Colonic mucosa (tissue), 4 donors: Measurements from ENCODE around the gene TRAF3IP3. TPM values are rescaled to one million over a fixed set of nuclear protein-coding genes. Genes with fewer than 3 reads are reported as not detected.

Experiments used
- DNase-seq: peaks from one replicate; pipeline ENCODE4 v3.0.0-alpha.2; 2020
- H3K27ac ChIP-seq: fragments of 200-600 bp; one replicate; pipeline ENCODE4 v1.8.0; 2021
- H3K27me3 ChIP-seq: fragments of 200-600 bp; one replicate; pipeline ENCODE4 v1.8.0; 2021
- H3K36me3 ChIP-seq: fragments of 200-600 bp; one replicate; pipeline ENCODE4 v1.8.0; 2021
- H3K4me1 ChIP-seq: fragments of 200-600 bp; one replicate; pipeline ENCODE4 v1.8.0; 2021; ENCODE audit warnings: mild to moderate bottlenecking
- H3K4me3 ChIP-seq: fragments of 200-600 bp; one replicate; pipeline ENCODE4 v1.8.0; 2021
- H3K9ac ChIP-seq, 2 donors: one replicate each; pipeline ENCODE4 v1.7.0; 2013; ENCODE audit warnings: control low read depth in 2 of 2, low read depth in 2 of 2, low read length in 2 of 2
- H3K9me3 ChIP-seq: fragments of 200-600 bp; one replicate; pipeline ENCODE4 v1.8.0; 2021
- intact Hi-C: fragments of 100-400 bp; cut with DNase I; formaldehyde crosslinking; loops from one replicate; pipeline ENCODE4 v1.14.1; 2022
- total RNA-seq, 2 donors: library from RNA; stranded (reverse); fragmentation: NEBNext Ultra II Directional in 1 of 2; extraction: Animal tissue kit (Norgen Biotek cat#: 25700) in 1 of 2; gene quantifications; one replicate each; pipeline ENCODE4 v1.2.1, GENCODE V29; 2021
- TF ChIP-seq, protein P1 (sequence below): fragments of 200-600 bp; IDR thresholded peaks from one replicate; pipeline ENCODE4 v1.8.0; 2022; ENCODE audit warnings: antibody characterized with exemption, mild to moderate bottlenecking
- donor health status: healthy.
- donor health status: DM: no; HTN: no; CAD: no.
- donor health status: DM: no; HTN: no; CAD: no.

The TRAF3IP3 gene
- total RNA-seq, 2 donors from 2014 or later: 2.0 to 3.2 TPM

GRCh38 chr1:209721323-209721722 lies 34.5 kb upstream of the TRAF3IP3 start:
- H3K4me1 ChIP-seq: no peaks in the 10 kb centered on the region

DNA sequence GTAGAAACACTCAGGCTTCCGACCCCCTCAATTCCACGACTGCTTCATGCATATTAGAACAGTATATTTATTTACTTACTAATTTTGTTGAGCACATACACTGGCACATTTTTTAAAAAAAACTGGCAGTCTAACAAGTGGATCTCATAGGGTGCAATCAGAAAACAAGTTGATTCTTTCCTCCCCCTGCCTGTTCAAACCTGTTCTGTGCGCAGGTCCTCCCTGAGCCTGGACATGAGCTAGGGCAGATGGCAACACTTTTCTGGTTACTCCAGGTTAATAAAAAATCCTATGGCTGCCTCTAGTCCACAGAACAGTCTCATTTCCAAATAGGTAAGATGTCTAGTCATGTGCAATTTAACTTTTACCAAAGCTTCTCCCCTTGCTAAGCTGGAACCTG lies 32.6 kb upstream of the TRAF3IP3 start:
- H3K27ac ChIP-seq: no peak overlapping the region
- no peaks in the 10 kb centered on the region for H3K36me3 ChIP-seq
- no peaks in the 10 kb centered on the region for H3K27me3 ChIP-seq

More at GRCh38 chr1:209721323-209721722, 34.5 kb upstream of the TRAF3IP3 start:
- TF ChIP-seq, protein P1, sequence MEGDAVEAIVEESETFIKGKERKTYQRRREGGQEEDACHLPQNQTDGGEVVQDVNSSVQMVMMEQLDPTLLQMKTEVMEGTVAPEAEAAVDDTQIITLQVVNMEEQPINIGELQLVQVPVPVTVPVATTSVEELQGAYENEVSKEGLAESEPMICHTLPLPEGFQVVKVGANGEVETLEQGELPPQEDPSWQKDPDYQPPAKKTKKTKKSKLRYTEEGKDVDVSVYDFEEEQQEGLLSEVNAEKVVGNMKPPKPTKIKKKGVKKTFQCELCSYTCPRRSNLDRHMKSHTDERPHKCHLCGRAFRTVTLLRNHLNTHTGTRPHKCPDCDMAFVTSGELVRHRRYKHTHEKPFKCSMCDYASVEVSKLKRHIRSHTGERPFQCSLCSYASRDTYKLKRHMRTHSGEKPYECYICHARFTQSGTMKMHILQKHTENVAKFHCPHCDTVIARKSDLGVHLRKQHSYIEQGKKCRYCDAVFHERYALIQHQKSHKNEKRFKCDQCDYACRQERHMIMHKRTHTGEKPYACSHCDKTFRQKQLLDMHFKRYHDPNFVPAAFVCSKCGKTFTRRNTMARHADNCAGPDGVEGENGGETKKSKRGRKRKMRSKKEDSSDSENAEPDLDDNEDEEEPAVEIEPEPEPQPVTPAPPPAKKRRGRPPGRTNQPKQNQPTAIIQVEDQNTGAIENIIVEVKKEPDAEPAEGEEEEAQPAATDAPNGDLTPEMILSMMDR: no peak
- H3K4me3 ChIP-seq: no peak overlapping the region
- no peak overlapping the region for H3K9ac ChIP-seq
- intact Hi-C loops: no loop called here
- no peak overlapping the region for H3K27ac ChIP-seq
- DNase-seq: no peak
- no peaks in the 10 kb centered on the region for H3K27me3 ChIP-seq
- no peaks in the 10 kb centered on the region for H3K9me3 ChIP-seq
- H3K36me3 ChIP-seq: no peaks in the 10 kb centered on the region

DNA sequence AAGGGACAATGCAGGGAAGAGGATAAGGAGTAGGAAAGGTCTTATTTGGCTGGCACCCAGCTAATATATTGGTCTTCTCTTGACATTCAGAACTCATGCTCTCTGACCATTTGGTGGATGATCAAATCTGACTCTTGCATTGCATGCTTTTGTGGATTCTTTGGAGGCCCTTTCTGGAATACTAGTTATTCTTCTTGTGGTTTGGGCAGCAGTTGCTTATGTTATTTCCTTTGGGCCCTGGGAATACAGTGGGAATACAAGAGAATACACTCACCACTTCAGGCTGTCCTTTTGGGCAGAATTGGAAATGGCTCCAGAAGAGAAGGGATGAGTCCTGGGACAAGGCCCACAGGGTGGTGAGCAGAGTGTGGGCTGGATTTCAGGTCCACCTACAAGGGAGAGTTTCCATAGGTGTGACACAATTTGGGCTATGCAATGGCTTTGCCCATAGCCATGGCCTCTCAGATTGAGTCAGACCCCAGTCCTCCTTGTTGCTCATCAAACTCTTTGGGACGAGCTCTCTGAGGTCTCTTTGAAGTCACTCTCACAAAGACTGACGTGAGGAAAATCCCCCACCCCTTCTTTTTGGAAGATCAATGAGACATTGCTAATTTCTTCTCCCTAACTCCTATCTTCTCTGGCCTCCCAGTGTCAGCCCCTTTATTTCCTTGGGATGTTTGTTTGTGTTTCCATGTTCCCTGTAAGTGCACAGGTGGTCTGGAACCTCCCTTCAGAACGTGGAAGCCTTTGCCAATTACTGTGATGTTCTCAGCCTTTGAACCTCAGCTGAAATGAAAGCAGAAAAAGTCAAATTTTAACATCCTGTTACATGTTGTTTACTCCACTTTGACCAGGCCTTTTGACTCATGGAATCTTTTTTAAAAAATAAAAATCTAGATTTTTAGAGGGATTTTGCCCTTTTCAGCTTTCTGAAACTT lies 31.8 kb upstream of the TRAF3IP3 start:
- DNase-seq: no peak
- Histone ChIP-seq H3K9ac (no peak overlapping the region), H3K36me3 (no peaks in the 10 kb centered on the region), H3K4me1 (no peaks in the 10 kb centered on the region), H3K9me3 (no peaks in the 10 kb centered on the region), H3K27me3 (no peaks in the 10 kb centered on the region), H3K4me3 (no peak overlapping the region), H3K27ac (no peak overlapping the region)
- TF ChIP-seq, protein P1: no peak
- intact Hi-C loops: no loop called here

More for the DNA sequence above, 32.6 kb upstream of the TRAF3IP3 start:
- DNase-seq: no peak
- intact Hi-C loops: no loop called here
- no peak overlapping the region for H3K9ac ChIP-seq
- TF ChIP-seq, protein P1: no peak
- H3K9me3 ChIP-seq: no peaks in the 10 kb centered on the region
- no peaks in the 10 kb centered on the region for H3K4me1 ChIP-seq
- no peak overlapping the region for H3K4me3 ChIP-seq

DNA sequence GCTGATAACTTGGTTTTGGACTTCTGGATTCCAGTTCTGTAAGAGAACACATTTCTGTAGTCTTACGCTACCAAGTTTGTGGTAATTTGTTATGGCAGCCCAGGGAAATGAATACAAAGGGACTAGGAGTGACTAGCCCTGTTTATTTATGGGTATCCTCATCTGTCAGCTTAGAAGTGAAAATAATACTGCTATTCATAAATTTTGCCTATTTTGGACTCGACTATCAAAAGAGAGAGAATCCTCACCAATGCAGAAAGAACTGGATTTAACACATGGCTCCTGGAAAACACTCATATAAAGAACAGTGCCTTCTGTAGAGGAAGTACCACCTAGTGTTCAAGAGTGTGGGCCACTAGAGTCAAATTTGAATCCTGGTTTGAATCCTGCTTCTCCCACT lies 28.6 kb upstream of the TRAF3IP3 start:
- Histone ChIP-seq H3K4me1 (no peaks in the 10 kb centered on the region), H3K4me3 (no peak overlapping the region), H3K27me3 (no peaks in the 10 kb centered on the region), H3K9ac (no peak overlapping the region), H3K9me3 (no peaks in the 10 kb centered on the region), H3K36me3 (no peaks in the 10 kb centered on the region), H3K27ac (no peak overlapping the region)
- no peak for DNase-seq
- intact Hi-C loops: no loop called here
- TF ChIP-seq, protein P1: no peak

GRCh38 chr1:209727785-209728184 lies 28.1 kb upstream of the TRAF3IP3 start:
- Histone ChIP-seq H3K9me3 (no peaks in the 10 kb centered on the region), H3K27ac (no peak overlapping the region), H3K27me3 (no peaks in the 10 kb centered on the region), H3K4me1 (no peaks in the 10 kb centered on the region), H3K9ac (no peak overlapping the region), H3K4me3 (no peak overlapping the region), H3K36me3 (no peaks in the 10 kb centered on the region)
- intact Hi-C loops: no loop called here
- DNase-seq: no peak
- TF ChIP-seq, protein P1: no peak
